SK-N-SH treated with all-trans-retinoic acid at 6 μM for 48 hours (cell line): ENCODE results near the gene EPOP.

Source experiments
- ATAC-seq: fragments of 200-7000 bp; cut with Tn5 transposase; 3 replicates; pipeline ENCODE4 v1.9.1; 2020; ENCODE audit warnings: mild to moderate bottlenecking, moderate library complexity
- ARNTL ChIP-seq: fragments of 450-650 bp; formaldehyde crosslinking; IDR thresholded peaks from 2 replicates; pipeline ENCODE4 v1.5.0; 2020; ENCODE audit warnings: low read depth, mild to moderate bottlenecking, moderate library complexity, borderline replicate concordance
- CSRNP3 ChIP-seq: fragments of 250-450 bp; sonication (Bioruptor Pico); IDR thresholded peaks from 2 replicates; pipeline ENCODE4 v1.5.1; 2021; ENCODE audit warnings: mild to moderate bottlenecking, moderate library complexity
- GLIS3 ChIP-seq: fragments of 250-450 bp; sonication (Bioruptor Pico); IDR thresholded peaks from 2 replicates; pipeline ENCODE4 v1.5.0; 2020; ENCODE audit warnings: mild to moderate bottlenecking, moderate library complexity
- ISL1 ChIP-seq: fragments of 250-450 bp; sonication (Bioruptor Pico); IDR thresholded peaks from 2 replicates; pipeline ENCODE4 v2.1.2; 2022; ENCODE audit warnings: mild to moderate bottlenecking, moderate library complexity
- OSR1 ChIP-seq: fragments of 250-450 bp; sonication (Bioruptor Pico); IDR thresholded peaks from 2 replicates; pipeline ENCODE4 v1.8.0; 2022; ENCODE audit warnings: moderate library complexity, mild to moderate bottlenecking, inconsistent platforms
- POU6F1 ChIP-seq: fragments of 250-450 bp; sonication (Bioruptor Pico); IDR thresholded peaks from 2 replicates; pipeline ENCODE4 v1.8.0; 2021; ENCODE audit warnings: low read depth, mild to moderate bottlenecking, moderate library complexity, borderline replicate concordance
- PPARA ChIP-seq: fragments of 250-450 bp; sonication (Bioruptor Pico); IDR thresholded peaks from 2 replicates; pipeline ENCODE4 v1.5.0; 2020; ENCODE audit warnings: mild to moderate bottlenecking, borderline replicate concordance
- RARB ChIP-seq: fragments of 250-450 bp; sonication (Bioruptor Pico); IDR thresholded peaks from 2 replicates; pipeline ENCODE4 v1.8.0; 2021; ENCODE audit warnings: mild to moderate bottlenecking, moderate library complexity
- SNAI2 ChIP-seq: fragments of 250-450 bp; sonication (Bioruptor Pico); IDR thresholded peaks from 2 replicates; pipeline ENCODE4 v1.5.0; 2020; ENCODE audit warnings: mild to moderate bottlenecking, moderate library complexity
- TCF4 ChIP-seq: fragments of 250-450 bp; sonication (Bioruptor Pico); IDR thresholded peaks from 2 replicates; pipeline ENCODE4 v1.8.0; 2021; ENCODE audit warnings: mild to moderate bottlenecking, moderate library complexity, borderline replicate concordance
- TOX ChIP-seq: fragments of 250-450 bp; sonication (Bioruptor Pico); IDR thresholded peaks from 2 replicates; pipeline ENCODE4 v1.8.0; 2021; ENCODE audit warnings: mild to moderate bottlenecking, moderate library complexity, borderline replicate concordance
- ZC3H10 ChIP-seq: fragments of 250-450 bp; sonication (Bioruptor Pico); IDR thresholded peaks from 2 replicates; pipeline ENCODE4 v1.5.1; 2021; ENCODE audit warnings: mild to moderate bottlenecking, moderate library complexity
- ZFP3 ChIP-seq: fragments of 250-450 bp; sonication (Bioruptor Pico); IDR thresholded peaks from 2 replicates; pipeline ENCODE4 v1.5.0; 2020; ENCODE audit warnings: mild to moderate bottlenecking, moderate library complexity
- ZFP30 ChIP-seq: fragments of 450-650 bp; formaldehyde crosslinking; IDR thresholded peaks from 2 replicates; pipeline ENCODE4 v1.5.0; 2022; ENCODE audit warnings: mild to moderate bottlenecking, moderate library complexity
- ZNF8 ChIP-seq: fragments of 450-650 bp; formaldehyde crosslinking; IDR thresholded peaks from 2 replicates; pipeline ENCODE4 v1.5.0; 2020; ENCODE audit warnings: mild to moderate bottlenecking, moderate library complexity
- TF ChIP-seq, protein P1 (sequence below): fragments of 250-450 bp; sonication (Bioruptor Pico); IDR thresholded peaks from 2 replicates; pipeline ENCODE4 v1.5.1; 2020; ENCODE audit warnings: low read depth, mild to moderate bottlenecking, moderate library complexity
- TF ChIP-seq, protein P2 (sequence below): fragments of 250-450 bp; sonication (Bioruptor Pico); IDR thresholded peaks from 2 replicates; pipeline ENCODE4 v1.5.0; 2020; ENCODE audit warnings: mild to moderate bottlenecking, moderate library complexity
- TF ChIP-seq, protein P3 (sequence below): fragments of 250-450 bp; sonication (Bioruptor Pico); IDR thresholded peaks from 2 replicates; pipeline ENCODE4 v1.8.0; 2020; ENCODE audit warnings: mild to moderate bottlenecking, moderate library complexity, borderline replicate concordance

The EPOP gene

DNA sequence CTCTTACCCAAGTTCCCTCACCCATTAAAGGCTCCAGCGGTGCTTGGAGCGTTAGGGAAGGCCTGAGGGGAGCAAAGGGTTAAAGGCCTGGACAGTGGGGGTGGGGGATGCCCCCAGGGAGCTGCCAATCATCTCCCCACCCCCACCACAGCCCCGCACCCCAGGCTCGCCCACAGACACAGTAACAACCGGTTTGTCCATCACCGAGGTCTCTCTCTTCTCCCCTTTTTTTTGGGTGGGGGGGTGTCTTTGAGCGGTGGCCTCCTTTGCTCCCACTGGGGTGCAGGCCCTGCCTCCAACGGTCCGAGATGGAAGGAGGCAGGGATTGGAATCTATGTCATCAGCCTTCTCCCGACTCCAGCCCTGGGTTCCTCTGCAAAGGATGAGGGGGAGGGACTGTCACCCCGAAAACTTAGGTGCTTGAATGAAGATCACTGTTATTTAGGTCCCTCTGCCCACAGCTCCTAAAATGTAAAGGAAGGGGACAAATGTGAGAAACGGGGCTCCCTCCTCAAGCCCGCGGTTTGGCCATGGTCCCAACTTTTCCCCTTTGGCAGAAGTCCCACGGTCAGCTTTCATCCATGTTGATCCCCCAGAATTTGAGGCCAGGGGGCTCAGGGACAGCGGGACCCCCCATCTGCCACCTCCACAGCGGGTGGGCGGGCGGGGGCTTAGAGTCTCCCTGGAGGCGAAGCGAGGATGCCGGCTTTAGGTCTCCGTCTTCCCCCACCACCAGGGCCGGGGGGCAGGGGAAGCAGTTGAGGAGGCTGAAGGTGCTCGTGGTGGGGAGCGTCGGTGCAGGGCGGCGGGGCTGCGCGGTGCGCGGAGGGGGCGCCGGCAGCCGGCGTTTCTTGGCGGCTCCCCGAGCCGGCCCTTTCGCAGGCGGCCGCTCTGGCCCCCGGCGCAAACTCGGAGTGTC lies 1.7 kb downstream of the EPOP start (continued):
- no peak for TF ChIP-seq POU6F1 (CRISPR knock-in tag)
- no peak for TF ChIP-seq ZC3H10
- no peak for TF ChIP-seq CSRNP3 (CRISPR knock-in tag)
- no peak for TF ChIP-seq ZFP3
- TF ChIP-seq RARB (CRISPR knock-in tag): no peak
- TF ChIP-seq TCF4 (CRISPR knock-in tag): no peak
- TF ChIP-seq ZNF8: no peak

GRCh38 chr17:38671939-38672720 lies 2.6 kb downstream of the EPOP start:
- TF ChIP-seq PPARA (CRISPR knock-in tag): no peak
- no peak for TF ChIP-seq CSRNP3 (CRISPR knock-in tag)
- no peak for TF ChIP-seq POU6F1 (CRISPR knock-in tag)
- no peak for TF ChIP-seq ZC3H10
- no peak for TF ChIP-seq ISL1 (CRISPR knock-in tag)
- TF ChIP-seq, protein P1, sequence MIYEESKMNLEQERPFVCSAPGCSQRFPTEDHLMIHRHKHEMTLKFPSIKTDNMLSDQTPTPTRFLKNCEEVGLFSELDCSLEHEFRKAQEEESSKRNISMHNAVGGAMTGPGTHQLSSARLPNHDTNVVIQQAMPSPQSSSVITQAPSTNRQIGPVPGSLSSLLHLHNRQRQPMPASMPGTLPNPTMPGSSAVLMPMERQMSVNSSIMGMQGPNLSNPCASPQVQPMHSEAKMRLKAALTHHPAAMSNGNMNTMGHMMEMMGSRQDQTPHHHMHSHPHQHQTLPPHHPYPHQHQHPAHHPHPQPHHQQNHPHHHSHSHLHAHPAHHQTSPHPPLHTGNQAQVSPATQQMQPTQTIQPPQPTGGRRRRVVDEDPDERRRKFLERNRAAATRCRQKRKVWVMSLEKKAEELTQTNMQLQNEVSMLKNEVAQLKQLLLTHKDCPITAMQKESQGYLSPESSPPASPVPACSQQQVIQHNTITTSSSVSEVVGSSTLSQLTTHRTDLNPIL (CRISPR knock-in tag): no peak
- no peak for TF ChIP-seq OSR1 (CRISPR knock-in tag)
- no peak for TF ChIP-seq TCF4 (CRISPR knock-in tag)
- TF ChIP-seq, protein P2, sequence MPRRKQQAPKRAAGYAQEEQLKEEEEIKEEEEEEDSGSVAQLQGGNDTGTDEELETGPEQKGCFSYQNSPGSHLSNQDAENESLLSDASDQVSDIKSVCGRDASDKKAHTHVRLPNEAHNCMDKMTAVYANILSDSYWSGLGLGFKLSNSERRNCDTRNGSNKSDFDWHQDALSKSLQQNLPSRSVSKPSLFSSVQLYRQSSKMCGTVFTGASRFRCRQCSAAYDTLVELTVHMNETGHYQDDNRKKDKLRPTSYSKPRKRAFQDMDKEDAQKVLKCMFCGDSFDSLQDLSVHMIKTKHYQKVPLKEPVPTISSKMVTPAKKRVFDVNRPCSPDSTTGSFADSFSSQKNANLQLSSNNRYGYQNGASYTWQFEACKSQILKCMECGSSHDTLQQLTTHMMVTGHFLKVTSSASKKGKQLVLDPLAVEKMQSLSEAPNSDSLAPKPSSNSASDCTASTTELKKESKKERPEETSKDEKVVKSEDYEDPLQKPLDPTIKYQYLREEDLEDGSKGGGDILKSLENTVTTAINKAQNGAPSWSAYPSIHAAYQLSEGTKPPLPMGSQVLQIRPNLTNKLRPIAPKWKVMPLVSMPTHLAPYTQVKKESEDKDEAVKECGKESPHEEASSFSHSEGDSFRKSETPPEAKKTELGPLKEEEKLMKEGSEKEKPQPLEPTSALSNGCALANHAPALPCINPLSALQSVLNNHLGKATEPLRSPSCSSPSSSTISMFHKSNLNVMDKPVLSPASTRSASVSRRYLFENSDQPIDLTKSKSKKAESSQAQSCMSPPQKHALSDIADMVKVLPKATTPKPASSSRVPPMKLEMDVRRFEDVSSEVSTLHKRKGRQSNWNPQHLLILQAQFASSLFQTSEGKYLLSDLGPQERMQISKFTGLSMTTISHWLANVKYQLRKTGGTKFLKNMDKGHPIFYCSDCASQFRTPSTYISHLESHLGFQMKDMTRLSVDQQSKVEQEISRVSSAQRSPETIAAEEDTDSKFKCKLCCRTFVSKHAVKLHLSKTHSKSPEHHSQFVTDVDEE (CRISPR knock-in tag): no peak
- no peak for TF ChIP-seq TOX (CRISPR knock-in tag)
- TF ChIP-seq, protein P3, sequence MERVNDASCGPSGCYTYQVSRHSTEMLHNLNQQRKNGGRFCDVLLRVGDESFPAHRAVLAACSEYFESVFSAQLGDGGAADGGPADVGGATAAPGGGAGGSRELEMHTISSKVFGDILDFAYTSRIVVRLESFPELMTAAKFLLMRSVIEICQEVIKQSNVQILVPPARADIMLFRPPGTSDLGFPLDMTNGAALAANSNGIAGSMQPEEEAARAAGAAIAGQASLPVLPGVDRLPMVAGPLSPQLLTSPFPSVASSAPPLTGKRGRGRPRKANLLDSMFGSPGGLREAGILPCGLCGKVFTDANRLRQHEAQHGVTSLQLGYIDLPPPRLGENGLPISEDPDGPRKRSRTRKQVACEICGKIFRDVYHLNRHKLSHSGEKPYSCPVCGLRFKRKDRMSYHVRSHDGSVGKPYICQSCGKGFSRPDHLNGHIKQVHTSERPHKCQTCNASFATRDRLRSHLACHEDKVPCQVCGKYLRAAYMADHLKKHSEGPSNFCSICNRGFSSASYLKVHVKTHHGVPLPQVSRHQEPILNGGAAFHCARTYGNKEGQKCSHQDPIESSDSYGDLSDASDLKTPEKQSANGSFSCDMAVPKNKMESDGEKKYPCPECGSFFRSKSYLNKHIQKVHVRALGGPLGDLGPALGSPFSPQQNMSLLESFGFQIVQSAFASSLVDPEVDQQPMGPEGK (CRISPR knock-in tag): no peak
- no peak for TF ChIP-seq GLIS3 (CRISPR knock-in tag)
- TF ChIP-seq RARB (CRISPR knock-in tag): no peak
- no peak for TF ChIP-seq ARNTL (CRISPR knock-in tag)
- no peak for TF ChIP-seq ZFP30 (CRISPR knock-in tag)
- no peak for TF ChIP-seq SNAI2

More at GRCh38 chr17:38671939-38672720, 2.6 kb downstream of the EPOP start:
- no peak for ATAC-seq
